Fibroblast of lung (primary cell): ENCODE measurements around the gene SLC35B1. TPM values are rescaled to one million over a fixed set of nuclear protein-coding genes. Genes with fewer than 3 reads are reported as not detected.

Experiments
- DNase-seq, 2 donors: peaks; one replicate each; pipeline versions ENCODE4 v3.0.0 to v3.0.0-alpha.2; 2010; ENCODE audit warnings: low read depth in 2 of 2
- H2AFZ ChIP-seq: 2 replicates; pipeline ENCODE4 v1.5.1; 2012; ENCODE audit warnings: low read length, control low read depth, inconsistent platforms
- H3K27ac ChIP-seq: 2 replicates; pipeline ENCODE4 v1.5.1; 2011; ENCODE audit warnings: low read length, control low read depth; ENCODE audit not compliant: insufficient read depth
- H3K27me3 ChIP-seq: 2 replicates; pipeline ENCODE4 v1.5.1; 2011; ENCODE audit warnings: mild to moderate bottlenecking, low read length; ENCODE audit not compliant: control insufficient read depth, insufficient read depth
- H3K36me3 ChIP-seq: 2 replicates; pipeline ENCODE4 v1.5.1; 2011; ENCODE audit warnings: low read length; ENCODE audit not compliant: control insufficient read depth, insufficient read depth
- H3K4me1 ChIP-seq: 2 replicates; pipeline ENCODE4 v1.5.1; 2011; ENCODE audit warnings: low read length; ENCODE audit not compliant: control insufficient read depth, insufficient read depth; ENCODE audit errors: extremely low read depth
- H3K4me2 ChIP-seq: 2 replicates; pipeline ENCODE4 v1.5.1; 2011; ENCODE audit warnings: low read length, control low read depth; ENCODE audit not compliant: insufficient read depth; ENCODE audit errors: extremely low read depth
- H3K4me3 ChIP-seq, 4 experiments: fragments of 200-600 bp in 1 of 4; sonication (generic) in 1 of 4; replicated peaks in 1 of 4; 2 replicates each; pipeline ENCODE4 v1.5.1; 2011 to 2016; ENCODE audit warnings: low read length in 4 of 4, low read depth in 3 of 4, mild to moderate bottlenecking in 3 of 4, control low read depth in 2 of 4, inconsistent platforms in 1 of 4, mixed read lengths in 1 of 4; ENCODE audit not compliant: insufficient read depth in 1 of 4; ENCODE audit errors: control extremely low read depth in 1 of 4
- H3K79me2 ChIP-seq: 2 replicates; pipeline ENCODE4 v1.5.1; 2012; ENCODE audit warnings: mild to moderate bottlenecking, low read length, inconsistent platforms; ENCODE audit not compliant: control insufficient read depth, insufficient read depth
- H3K9ac ChIP-seq: 2 replicates; pipeline ENCODE4 v1.5.1; 2011; ENCODE audit warnings: mild to moderate bottlenecking, low read length, control low read depth; ENCODE audit not compliant: insufficient read depth
- H3K9me3 ChIP-seq: 2 replicates; pipeline ENCODE4 v1.5.1; 2012; ENCODE audit warnings: low read depth, low read length; ENCODE audit not compliant: control insufficient read depth, insufficient read depth
- H4K20me1 ChIP-seq: 2 replicates; pipeline ENCODE4 v1.5.1; 2011; ENCODE audit warnings: low read length; ENCODE audit not compliant: control insufficient read depth, insufficient read depth; ENCODE audit errors: extremely low read depth
- EZH2 ChIP-seq: IDR thresholded peaks from 2 replicates; pipeline ENCODE4 v1.5.1; 2012; ENCODE audit warnings: low read length, control low read depth, mild to moderate bottlenecking; ENCODE audit errors: missing control alignments
- polyA plus RNA-seq, 2 donors: library from polyadenylated mRNA; depleted of rRNA in 1 of 2; stranded (reverse) in 1 of 2; unstranded in 1 of 2; fragments of >200 nt; gene quantifications; 2 replicates each; pipeline ENCODE4 v1.2.1, GENCODE V29; 2011 to 2012; ENCODE audit warnings: missing spikeins in 1 of 2
- total RNA-seq: library from RNA; depleted of rRNA; stranded (reverse); fragments of >200 nt; gene quantifications from 2 replicates; pipeline ENCODE4 v1.2.1, GENCODE V29; 2014
- TF ChIP-seq, protein P1 (sequence below), 2 donors: IDR thresholded peaks in 1 of 2; conservative IDR thresholded peaks in 1 of 2; 1 replicate in 1 of 2; 2 replicates in 1 of 2; pipeline ENCODE4 v1.5.1; 2011 to 2012; ENCODE audit warnings: low read length in 2 of 2, control low read depth in 1 of 2, inconsistent platforms in 1 of 2, low read depth in 1 of 2, mild to moderate bottlenecking in 1 of 2

The SLC35B1 gene
- total and polyA plus RNA-seq, 2 donors (not counting 1 experiment from before 2014, with no cell fraction given) = 36.3 to 56.9 TPM

DNA sequence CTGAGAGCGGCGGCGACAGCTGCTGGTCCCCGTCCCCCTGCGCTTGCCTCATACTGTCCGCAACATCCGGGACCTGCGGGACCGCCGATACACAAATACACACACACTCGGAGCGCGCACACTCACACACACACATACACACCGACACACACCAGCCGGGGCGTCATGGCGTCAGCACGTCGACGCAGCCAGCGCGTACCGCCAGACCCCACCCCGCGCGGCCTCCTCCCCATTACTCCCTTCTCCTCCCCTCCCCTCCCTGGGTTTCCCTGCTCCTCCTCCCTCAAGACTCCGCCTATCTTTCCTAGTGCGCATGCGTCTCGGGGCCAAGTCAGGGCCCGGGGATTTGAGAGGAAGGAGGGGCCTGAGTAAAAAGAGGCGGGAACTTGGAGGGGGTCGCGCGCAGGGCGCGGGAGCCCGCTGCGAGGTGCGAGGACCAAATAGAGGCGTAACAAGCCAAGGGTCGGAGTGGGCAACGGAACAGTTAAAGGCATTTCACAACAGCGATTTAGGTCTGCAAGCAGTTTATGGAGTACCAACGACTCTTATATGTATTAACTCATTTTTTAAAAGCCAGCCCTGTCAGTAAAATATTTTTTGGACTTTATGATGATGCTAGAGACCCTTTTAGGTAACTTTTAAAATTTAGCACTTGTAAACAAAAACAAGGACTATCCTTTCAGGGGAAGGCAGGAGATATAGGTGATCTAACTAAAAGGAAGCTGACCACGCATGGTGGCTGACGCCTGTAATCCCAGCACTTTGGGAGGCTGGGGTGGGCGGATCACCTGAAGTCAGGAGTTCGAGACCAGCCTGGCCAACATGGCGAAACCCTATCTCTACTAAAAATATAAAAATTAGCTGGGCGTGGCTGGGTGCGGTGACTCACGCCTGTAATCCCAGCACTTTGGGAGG is 29.6 kb downstream of the SLC35B1 start, which contains the start of gene SPOP:
Gene SPOP (minus strand): TSS at position 165 of the 915 bp plus-strand sequence. CDS start 55,287 bp downstream, outside the sequence.
- Histone ChIP-seq H4K20me1 (no peaks in the 10 kb centered on the region), H3K79me2 (peaks cover 37% of the 10 kb centered on the region), H2AFZ (peak within 1 kb of the TSS; percentile 88), H3K36me3 (no peaks in the 10 kb centered on the region), H3K27me3 (peaks cover 3% of the 10 kb centered on the region), H3K9me3 (no peaks in the 10 kb centered on the region), H3K4me2 (peak within 1 kb of the TSS; percentile 100), H3K4me3 (peak within 1 kb of the TSS; percentile 65 to 94 (median 90)), H3K9ac (peak within 1 kb of the TSS; percentile 88), H3K4me1 (no peaks in the 10 kb centered on the region), H3K27ac (peak within 1 kb of the TSS; percentile 89)
- TF ChIP-seq, protein P1, sequence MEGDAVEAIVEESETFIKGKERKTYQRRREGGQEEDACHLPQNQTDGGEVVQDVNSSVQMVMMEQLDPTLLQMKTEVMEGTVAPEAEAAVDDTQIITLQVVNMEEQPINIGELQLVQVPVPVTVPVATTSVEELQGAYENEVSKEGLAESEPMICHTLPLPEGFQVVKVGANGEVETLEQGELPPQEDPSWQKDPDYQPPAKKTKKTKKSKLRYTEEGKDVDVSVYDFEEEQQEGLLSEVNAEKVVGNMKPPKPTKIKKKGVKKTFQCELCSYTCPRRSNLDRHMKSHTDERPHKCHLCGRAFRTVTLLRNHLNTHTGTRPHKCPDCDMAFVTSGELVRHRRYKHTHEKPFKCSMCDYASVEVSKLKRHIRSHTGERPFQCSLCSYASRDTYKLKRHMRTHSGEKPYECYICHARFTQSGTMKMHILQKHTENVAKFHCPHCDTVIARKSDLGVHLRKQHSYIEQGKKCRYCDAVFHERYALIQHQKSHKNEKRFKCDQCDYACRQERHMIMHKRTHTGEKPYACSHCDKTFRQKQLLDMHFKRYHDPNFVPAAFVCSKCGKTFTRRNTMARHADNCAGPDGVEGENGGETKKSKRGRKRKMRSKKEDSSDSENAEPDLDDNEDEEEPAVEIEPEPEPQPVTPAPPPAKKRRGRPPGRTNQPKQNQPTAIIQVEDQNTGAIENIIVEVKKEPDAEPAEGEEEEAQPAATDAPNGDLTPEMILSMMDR (conservative IDR thresholded peaks at IDR 0.05 in 1 of 2, IDR thresholded peaks at IDR 0.05 in 1 of 2; ENCODE audit: low read depth in 1 of 2, low read length in 2 of 2) = no peak
- no peak for TF ChIP-seq EZH2
- peak; percentile 100 for DNase-seq

DNA sequence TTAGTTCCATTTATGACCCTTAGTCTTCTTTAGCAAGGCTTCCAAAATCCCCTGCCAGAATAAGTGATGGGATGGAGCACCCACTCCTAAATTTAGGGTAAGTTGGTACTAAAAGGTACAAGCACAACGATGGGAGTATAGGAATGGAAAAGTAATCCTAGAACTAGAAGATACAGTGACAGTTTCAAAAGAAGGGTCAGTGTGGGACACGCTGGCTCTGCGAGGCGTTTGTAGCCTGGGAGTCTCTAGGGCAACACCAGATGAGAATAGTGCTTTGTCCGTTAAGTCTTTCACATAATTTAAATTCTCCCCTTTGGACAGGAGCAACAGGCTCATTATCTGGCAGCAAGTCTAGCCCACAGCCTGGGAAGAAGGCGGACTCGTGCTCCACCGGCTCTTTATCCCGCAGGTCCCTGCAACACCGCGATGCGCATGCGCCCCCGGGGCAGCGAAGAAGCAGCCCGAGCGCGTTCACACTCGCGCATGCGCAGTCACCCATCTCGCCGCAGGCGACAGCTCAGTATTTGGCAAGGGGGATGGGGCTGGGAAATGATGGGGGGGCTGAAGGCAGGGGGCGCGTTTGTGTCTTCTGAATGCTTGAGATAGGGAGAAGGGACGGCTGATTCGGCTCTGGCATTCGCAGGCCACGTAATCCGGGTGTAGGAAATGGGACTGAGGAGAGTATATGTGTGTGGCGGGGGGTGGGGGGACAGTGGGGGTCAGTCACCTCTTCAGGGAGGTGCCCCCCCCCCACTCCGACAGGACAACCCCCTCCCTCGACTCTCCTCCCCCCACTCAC is 30.4 kb downstream of the SLC35B1 start:
- Histone ChIP-seq H3K27ac (peak overlapping the region; percentile 89), H2AFZ (peak overlapping the region; percentile 71), H3K4me2 (peak overlapping the region; percentile 100), H3K27me3 (peaks cover 3% of the 10 kb centered on the region), H3K9me3 (no peaks in the 10 kb centered on the region), H3K4me3 (peak overlapping the region; percentile 65 to 94 (median 90)), H4K20me1 (no peaks in the 10 kb centered on the region), H3K79me2 (peaks cover 43% of the 10 kb centered on the region), H3K36me3 (no peaks in the 10 kb centered on the region), H3K4me1 (no peaks in the 10 kb centered on the region), H3K9ac (peak overlapping the region; percentile 88)
- peak; percentile 85 to 94 for DNase-seq
- no peak for TF ChIP-seq EZH2
- TF ChIP-seq, protein P1 (conservative IDR thresholded peaks at IDR 0.05 in 1 of 2, IDR thresholded peaks at IDR 0.05 in 1 of 2; ENCODE audit: low read depth in 1 of 2, low read length in 2 of 2) = no peak
